WI38 (cell line): ENCODE results near the gene ADGB.
"Not testable (repeated sequence)": the region's sequence is repeated elsewhere in the genome, so short reads cannot be mapped to it uniquely, and the experiment has no call there.

ENCODE experiments used
- H3K4me3 ChIP-seq: 2 replicates; pipeline ENCODE4 v1.5.1; 2011; ENCODE audit warnings: low read depth, mild to moderate bottlenecking, control low read depth, low read length
- CTCF ChIP-seq: IDR thresholded peaks from 2 replicates; pipeline ENCODE4 v1.5.1; 2012; ENCODE audit warnings: low read depth, mild to moderate bottlenecking, control low read depth, low read length

ADGB gene

DNA sequence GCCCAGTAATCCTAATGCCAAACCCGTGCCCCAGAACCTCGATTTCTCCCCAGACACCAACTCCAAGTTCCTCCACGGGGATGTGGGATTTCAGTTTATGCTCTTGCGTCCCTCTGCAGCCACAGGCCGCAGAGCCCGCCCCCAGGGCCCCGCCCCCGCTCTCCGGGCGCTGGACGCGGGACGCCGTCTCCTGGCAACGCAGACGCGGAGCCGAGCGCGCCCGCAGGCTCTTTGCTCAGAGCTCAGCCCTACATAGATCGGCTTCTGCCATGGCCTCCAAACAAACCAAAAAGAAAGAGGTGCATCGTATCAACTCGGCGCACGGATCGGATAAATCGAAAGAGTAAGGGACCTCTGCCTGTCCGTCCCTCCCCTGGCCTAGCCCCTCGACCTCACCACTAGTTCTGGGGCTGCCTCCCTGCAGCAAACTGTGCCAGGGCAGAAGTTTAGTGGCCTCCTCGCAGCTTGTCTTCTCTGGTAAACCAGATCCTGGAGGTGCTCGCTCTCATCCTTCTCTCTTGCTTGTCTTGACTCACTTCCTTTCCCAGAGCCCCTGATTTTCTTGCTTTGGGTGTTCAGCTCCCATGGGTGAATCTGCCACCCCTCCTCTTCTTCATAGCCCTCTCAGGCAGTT, at the start of gene ADGB:
ADGB (plus strand) TSS at position 201 of the 634 bp plus-strand sequence; CDS start at position 270, 69 bp downstream.
- H3K4me3 ChIP-seq, result peak within 1 kb of the TSS; percentile 59
- no peak for TF ChIP-seq CTCF

GRCh38 chr6:146550911-146551310, 47.9 kb upstream of the ADGB start:
- no peak for TF ChIP-seq CTCF
- H3K4me3 ChIP-seq, result no peak overlapping the region

DNA sequence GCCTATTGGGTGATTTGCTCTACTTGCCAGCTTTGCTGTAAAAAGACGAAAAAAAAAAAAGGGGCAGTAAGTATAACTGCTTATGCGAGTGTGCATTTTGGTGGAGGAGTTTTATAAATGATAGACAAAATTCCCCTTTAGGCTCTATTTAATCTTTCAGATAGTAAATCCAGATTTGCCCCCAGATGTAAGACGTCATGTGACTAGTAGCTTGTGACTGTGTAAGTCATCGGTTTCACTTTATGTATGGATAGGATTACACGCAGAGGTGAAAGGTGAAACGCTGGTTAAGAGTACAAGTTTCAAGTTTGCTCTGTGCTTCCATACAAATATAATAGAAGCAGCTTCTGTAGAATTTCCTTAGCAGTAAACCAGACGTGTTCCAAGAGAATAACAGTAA, 47.2 kb upstream of the ADGB start:
- no peak for TF ChIP-seq CTCF
- H3K4me3 ChIP-seq, result no peak overlapping the region

DNA sequence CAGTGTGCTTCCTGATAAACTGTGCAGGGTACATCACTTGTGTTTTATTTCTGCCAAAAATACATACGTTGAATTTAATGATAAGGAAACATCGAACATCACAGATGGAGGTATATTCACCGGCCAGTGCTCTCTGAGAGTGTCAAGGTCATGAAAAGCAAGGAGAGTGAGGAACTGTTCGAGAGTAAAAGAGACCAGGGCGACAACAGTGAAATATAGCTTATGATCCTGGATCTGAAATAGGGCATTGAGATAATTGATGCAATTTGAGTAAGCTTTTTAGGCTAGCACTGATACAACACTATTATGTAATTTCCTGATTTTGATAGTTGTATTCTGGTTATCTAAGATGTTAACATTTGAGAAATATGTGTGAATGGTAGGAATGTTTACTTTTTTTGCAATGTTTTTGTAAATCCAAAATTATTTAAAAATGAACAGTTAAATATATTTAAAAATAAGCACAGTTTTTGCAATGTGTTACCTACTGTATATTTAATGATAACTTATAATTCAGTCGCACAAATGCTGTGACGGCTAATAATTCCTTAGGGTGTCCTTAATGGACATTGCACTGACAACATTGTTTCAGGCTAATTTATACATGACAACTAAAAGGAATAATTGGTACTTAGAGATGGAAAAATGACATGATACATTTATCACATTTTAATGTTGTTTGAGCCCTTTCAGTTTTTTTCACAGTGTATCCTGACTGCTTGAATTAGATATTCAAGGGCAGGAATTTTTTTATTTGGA, 45.2 kb upstream of the ADGB start:
- TF ChIP-seq CTCF, result no peak
- H3K4me3 ChIP-seq, result no peak overlapping the region

DNA sequence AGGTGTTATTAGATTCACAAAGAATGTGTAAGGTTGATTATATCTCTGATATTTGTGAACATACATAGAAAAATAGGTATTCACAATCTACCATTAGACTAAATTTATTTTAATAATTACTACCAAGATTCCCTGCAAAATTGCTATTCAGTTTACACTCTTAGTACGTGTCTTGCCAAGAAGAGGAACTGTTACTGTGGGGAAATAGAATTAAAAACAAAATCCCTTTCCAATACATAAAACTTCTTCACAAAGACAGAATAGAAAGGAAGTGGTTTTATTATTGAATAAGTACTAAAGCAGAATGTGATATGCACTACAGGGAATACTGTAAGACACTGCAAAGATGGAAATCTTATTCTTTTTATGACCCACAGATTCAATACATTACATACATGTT, 38.2 kb upstream of the ADGB start:
- H3K4me3 ChIP-seq, result no peak overlapping the region
- no peak for TF ChIP-seq CTCF

GRCh38 chr6:146566661-146567060, 32.1 kb upstream of the ADGB start:
- H3K4me3 ChIP-seq, result not testable (repeated sequence)

DNA sequence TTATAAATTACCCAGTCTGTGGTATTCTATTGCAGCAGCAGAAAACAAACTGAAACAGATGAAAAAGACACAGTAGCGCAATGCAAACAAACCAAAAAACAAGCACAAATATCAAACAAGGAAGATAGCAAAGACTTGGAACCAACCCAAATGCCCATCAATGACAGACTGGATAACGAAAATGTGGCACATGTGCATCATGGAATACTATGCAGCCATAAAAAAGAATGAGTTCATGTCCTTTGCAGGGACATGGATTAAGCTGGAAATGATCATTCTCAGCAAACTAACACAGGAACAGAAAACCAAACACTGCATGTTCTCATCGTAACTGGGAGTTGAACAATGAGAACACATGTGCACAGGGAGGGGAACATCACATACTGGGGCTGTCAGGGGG, 30.2 kb upstream of the ADGB start:
- H3K4me3 ChIP-seq, result not testable (repeated sequence)

GRCh38 chr6:146574211-146574610, 24.6 kb upstream of the ADGB start:
- TF ChIP-seq CTCF, result no peak

More at GRCh38 chr6:146574211-146574610, 24.6 kb upstream of the ADGB start:
- no peak overlapping the region for H3K4me3 ChIP-seq
